Mammary epithelial cell (primary cell): Measurements from ENCODE around the gene FRRS1.
"Not testable (repeated sequence)": the region's sequence is repeated elsewhere in the genome, so short reads cannot be mapped to it uniquely, and the experiment has no call there.

Experiments
- CTCF ChIP-seq, 2 donors: IDR thresholded peaks in 1 of 2; conservative IDR thresholded peaks in 1 of 2; 2 replicates each; pipeline ENCODE4 v1.5.1; 2011 to 2012; ENCODE audit warnings: inconsistent platforms in 2 of 2, low read length in 2 of 2, mild to moderate bottlenecking in 2 of 2, control low read depth in 1 of 2, low read depth in 1 of 2; ENCODE audit not compliant: insufficient read depth in 1 of 2; ENCODE audit errors: extremely low read depth in 1 of 2
- EZH2 ChIP-seq: IDR thresholded peaks from 2 replicates; pipeline ENCODE4 v1.6.1; 2012; ENCODE audit warnings: low read length, inconsistent platforms, borderline replicate concordance

- TF ChIP-seq CTCF (conservative IDR thresholded peaks at IDR 0.05 in 1 of 2, IDR thresholded peaks at IDR 0.05 in 1 of 2; ENCODE audit: extremely low read depth in 1 of 2, insufficient read depth in 1 of 2, low read depth in 1 of 2, low read length in 2 of 2); EZH2: not testable (repeated sequence)
Measured at GRCh38 chr1:99758686-99759517, 7.5 kb downstream of the FRRS1 start.
